Ovary (tissue), 3 donors: ENCODE data around the gene GJD3.
"Not testable (repeated sequence)": the region's sequence is repeated elsewhere in the genome, so short reads cannot be mapped to it uniquely, and the experiment has no call there.

ENCODE experiments used
- EP300 ChIP-seq: sonication (generic); formaldehyde crosslinking; IDR thresholded peaks from one replicate; pipeline ENCODE4 v1.6.1; 2017; ENCODE audit warnings: antibody characterized with exemption
- POLR2A ChIP-seq: fragments of 450-650 bp; IDR thresholded peaks from one replicate; pipeline ENCODE4 v1.6.1; 2017; ENCODE audit warnings: antibody characterized with exemption, mild to moderate bottlenecking, moderate library complexity
- TF ChIP-seq, protein P1 (sequence below), 3 donors: fragments of 450-650 bp in 2 of 3; fragments of 200-600 bp in 1 of 3; IDR thresholded peaks; one replicate each; pipeline versions ENCODE4 v1.5.1 to v1.8.0; 2016 to 2022; ENCODE audit warnings: antibody characterized with exemption in 3 of 3, mild to moderate bottlenecking in 1 of 3
- donor health status: DM: no; HTN: no; CAD: no.

- TF ChIP-seq, protein P1, sequence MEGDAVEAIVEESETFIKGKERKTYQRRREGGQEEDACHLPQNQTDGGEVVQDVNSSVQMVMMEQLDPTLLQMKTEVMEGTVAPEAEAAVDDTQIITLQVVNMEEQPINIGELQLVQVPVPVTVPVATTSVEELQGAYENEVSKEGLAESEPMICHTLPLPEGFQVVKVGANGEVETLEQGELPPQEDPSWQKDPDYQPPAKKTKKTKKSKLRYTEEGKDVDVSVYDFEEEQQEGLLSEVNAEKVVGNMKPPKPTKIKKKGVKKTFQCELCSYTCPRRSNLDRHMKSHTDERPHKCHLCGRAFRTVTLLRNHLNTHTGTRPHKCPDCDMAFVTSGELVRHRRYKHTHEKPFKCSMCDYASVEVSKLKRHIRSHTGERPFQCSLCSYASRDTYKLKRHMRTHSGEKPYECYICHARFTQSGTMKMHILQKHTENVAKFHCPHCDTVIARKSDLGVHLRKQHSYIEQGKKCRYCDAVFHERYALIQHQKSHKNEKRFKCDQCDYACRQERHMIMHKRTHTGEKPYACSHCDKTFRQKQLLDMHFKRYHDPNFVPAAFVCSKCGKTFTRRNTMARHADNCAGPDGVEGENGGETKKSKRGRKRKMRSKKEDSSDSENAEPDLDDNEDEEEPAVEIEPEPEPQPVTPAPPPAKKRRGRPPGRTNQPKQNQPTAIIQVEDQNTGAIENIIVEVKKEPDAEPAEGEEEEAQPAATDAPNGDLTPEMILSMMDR (IDR thresholded peaks at IDR 0.05): not testable (repeated sequence)
- not testable (repeated sequence) for TF ChIP-seq POLR2A, EP300
These were observed 22.0 kb upstream of the GJD3 start for GRCh38 chr17:40386555-40386954.
